Measurements from ENCODE around the gene AJM1. TPM values are rescaled to one million over a fixed set of nuclear protein-coding genes. Genes with fewer than 3 reads are reported as not detected.
A peak's percentile ranks its signal among the peaks of the same experiment; 100 is the strongest.
"Not testable (repeated sequence)": the region's sequence is repeated elsewhere in the genome, so short reads cannot be mapped to it uniquely, and the experiment has no call there.

AJM1 gene
- total RNA-seq, 2 donors from 2014 or later = 3.6 to 10.1 TPM

DNA sequence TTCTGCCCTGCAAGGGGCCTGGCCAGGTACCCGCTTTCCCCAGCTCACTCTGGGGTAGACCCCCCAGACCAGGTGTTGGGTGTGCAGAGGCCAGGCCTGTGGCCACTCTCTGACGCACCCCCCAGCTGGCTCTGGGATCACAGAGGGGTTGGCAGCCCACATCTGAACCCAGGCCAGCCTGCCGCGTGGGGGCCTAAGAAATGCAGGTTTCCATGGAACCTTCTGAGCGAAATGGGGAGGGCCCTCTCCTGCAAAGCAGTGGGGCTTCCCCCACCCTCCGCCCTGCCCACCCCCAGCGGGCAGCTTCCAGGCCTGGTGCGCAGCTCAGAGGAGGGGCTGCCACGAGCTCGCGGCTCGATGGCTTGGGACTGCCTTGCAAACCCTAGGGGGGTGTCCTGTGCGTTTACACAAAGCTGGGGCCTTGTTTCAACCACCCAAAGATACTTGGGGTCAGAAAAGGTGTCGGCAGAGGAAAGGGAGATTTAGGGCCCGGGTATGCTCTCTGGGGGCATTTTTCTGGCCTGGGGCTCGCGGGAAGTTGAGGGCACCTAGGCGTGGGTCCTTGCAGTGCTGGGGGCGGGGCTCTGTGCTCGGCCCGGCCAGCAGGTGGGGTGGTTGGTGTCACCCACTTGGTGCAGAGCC, 1.0 kb downstream of the AJM1 start:
- H3K27ac ChIP-seq; DNase-seq (ENCODE audit: low spot score); H3K36me3 ChIP-seq; H3K27me3 ChIP-seq (replicated peaks; ENCODE audit: insufficient read depth); H3K9me3 ChIP-seq; H3K4me3 ChIP-seq: not testable (repeated sequence)
- intact Hi-C loops (cut with DNase I) = loop anchor here (5.0 to 10.0 kb wide), 2 partner anchors 118 to 194 kb away; no protein-coding TSS in a partner anchor
- WGBS = 14% methylated on average over 19 of the region's 21 CpGs
- peaks cover 13% of the 10 kb centered on the region for H3K4me1 ChIP-seq (replicated peaks)

DNA sequence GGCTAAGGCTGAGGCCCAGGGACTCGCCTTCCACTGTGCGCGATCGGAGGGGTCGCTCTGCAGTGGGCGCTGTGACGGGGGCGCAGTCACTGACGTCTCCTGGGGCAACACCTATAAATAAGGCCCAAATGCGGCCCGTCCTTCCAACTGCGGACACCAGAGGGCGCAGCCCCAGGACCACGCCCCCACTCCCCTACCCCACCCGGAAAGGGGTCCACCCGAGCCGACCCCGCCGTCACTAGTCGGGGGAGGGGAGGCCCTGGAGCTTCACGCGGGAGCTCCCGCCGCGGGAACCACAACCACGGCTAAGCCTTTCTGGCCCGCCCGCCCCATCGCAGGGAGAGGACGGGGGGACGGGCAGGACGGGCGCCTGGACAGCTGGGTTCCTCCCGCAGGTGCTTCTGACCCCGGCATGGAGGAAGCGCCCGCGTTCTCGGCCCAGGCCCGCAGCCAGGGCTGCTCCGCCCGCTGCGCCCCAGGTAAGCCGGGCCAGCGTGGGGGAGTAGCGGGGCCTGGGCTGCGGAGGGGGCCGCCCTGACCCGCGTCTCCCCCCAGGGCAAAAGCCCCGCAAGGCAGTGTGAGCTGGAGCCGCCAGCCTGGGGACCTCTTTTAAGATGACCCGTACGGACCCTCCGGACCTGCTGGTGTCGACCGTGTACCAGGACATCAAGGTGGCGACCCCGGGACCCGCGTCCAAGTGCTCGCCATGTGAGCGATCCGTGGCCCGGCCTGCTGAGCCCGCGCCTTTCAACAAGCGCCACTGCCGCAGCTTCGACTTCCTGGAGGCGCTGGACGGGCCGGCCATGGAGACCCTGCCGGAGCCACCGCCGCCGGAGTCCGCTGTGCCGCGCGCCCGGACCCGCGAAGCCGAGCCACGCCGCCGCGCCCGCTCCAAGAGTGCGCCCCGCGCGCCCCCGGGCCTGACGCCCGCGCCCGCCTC, 1.8 kb downstream of the AJM1 start:
- not testable (repeated sequence) for H3K27me3 ChIP-seq (replicated peaks; ENCODE audit: insufficient read depth); H3K4me3 ChIP-seq; H3K9me3 ChIP-seq; H3K27ac ChIP-seq; H3K36me3 ChIP-seq; DNase-seq (ENCODE audit: low spot score)
- intact Hi-C loops (cut with DNase I) = loop anchor here (5.0 to 10.0 kb wide), 2 partner anchors 119 to 193 kb away; no protein-coding TSS in a partner anchor
- TF ChIP-seq, protein P1, sequence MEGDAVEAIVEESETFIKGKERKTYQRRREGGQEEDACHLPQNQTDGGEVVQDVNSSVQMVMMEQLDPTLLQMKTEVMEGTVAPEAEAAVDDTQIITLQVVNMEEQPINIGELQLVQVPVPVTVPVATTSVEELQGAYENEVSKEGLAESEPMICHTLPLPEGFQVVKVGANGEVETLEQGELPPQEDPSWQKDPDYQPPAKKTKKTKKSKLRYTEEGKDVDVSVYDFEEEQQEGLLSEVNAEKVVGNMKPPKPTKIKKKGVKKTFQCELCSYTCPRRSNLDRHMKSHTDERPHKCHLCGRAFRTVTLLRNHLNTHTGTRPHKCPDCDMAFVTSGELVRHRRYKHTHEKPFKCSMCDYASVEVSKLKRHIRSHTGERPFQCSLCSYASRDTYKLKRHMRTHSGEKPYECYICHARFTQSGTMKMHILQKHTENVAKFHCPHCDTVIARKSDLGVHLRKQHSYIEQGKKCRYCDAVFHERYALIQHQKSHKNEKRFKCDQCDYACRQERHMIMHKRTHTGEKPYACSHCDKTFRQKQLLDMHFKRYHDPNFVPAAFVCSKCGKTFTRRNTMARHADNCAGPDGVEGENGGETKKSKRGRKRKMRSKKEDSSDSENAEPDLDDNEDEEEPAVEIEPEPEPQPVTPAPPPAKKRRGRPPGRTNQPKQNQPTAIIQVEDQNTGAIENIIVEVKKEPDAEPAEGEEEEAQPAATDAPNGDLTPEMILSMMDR (IDR thresholded peaks at IDR 0.05) = peak; percentile 48 to 78 (median 63)
- WGBS = 2% methylated on average over 72 of the region's 99 CpGs
- H3K4me1 ChIP-seq (replicated peaks) = peaks cover 13% of the 10 kb centered on the region

DNA sequence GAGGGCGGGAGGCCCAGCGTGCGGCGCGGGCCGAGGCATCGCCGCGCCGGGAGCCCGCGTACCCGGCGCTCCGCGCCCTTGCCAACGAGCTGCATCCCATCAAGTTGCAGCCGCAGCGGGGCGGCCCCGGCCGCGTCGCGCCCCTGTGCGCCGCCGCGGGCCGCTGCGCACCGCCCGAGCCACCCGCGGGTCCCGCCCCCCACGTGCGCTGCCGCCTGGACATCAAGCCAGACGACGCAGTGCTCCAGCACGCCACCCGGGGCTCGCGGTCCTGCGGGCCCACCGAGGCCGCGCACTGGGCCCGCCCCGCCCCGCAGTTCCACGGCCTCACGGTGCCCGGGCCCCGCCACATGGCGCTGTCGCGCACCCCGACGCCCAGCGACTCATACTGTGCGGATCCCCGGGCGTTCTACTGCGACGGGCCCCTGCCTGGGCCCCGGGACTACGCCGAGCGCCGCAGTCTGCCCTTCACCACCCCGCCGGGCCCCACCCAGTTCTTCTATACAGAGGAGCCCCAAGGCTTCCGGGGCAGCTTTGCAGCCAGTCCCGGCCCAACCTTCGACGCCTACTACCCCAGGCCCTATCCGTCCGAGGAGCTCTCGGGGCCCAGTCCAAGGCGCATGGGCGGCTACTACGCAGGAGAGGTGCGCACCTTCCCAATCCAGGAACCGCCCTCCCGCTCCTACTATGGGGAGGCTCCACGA, 2.6 kb downstream of the AJM1 start:
- Histone ChIP-seq H3K4me1 (replicated peaks) (peaks cover 13% of the 10 kb centered on the region), H3K27ac (no peak overlapping the region), H3K27me3 (replicated peaks; ENCODE audit: insufficient read depth) (no peaks in the 10 kb centered on the region), H3K9me3 (no peaks in the 10 kb centered on the region), H3K4me3 (no peak overlapping the region), H3K36me3 (no peaks in the 10 kb centered on the region)
- DNase-seq (ENCODE audit: low spot score) = no peak
- TF ChIP-seq POLR2A (IDR thresholded peaks at IDR 0.05) (no peak), POLR2AphosphoS5 (IDR thresholded peaks at IDR 0.05) (no peak)
- TF ChIP-seq, protein P1 (IDR thresholded peaks at IDR 0.05) = no peak
- intact Hi-C loops (cut with DNase I) = loop anchor here (5.0 to 10.0 kb wide), 3 partner anchors 53 to 192 kb away; partner anchors contain the start of gene TMEM141
- 31% methylated on average over 58 of the region's 88 CpGs for WGBS

DNA sequence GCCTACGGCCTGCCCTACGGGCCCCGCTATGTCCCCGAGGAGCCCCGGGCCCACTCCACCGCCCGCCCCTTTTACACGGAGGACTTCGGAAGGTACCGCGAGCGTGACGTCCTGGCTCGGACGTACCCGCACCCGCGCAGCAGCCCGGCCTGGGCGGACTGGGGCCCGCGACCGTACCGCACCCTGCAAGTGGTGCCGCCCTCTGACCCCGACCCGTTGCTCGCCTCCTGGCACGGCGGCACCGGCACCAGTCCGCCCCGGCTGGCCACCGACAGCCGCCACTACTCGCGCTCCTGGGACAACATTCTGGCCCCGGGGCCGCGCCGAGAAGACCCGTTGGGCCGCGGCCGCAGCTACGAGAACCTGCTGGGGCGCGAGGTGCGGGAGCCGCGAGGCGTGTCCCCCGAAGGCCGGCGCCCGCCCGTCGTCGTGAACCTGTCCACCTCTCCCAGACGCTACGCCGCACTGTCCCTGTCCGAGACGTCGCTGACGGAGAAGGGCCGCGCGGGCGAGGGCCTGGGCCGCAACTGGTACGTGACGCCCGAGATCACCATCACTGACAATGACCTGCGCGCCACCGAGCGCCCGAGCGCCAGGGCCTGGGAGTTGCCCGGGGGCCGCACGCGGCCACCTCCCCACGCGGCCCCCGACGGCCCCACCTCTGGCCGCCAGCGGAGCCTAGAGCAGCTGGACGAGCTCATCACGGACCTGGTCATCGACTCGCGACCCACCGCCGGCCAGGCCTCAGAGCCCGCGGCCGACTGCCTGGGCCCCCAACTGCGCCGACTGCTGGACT, 3.4 kb downstream of the AJM1 start:
- Histone ChIP-seq H3K36me3 (no peaks in the 10 kb centered on the region), H3K27me3 (replicated peaks; ENCODE audit: insufficient read depth) (no peaks in the 10 kb centered on the region), H3K4me3 (no peak overlapping the region), H3K27ac (no peak overlapping the region), H3K9me3 (no peaks in the 10 kb centered on the region), H3K4me1 (replicated peaks) (peaks cover 13% of the 10 kb centered on the region)
- 39% methylated on average over 77 of the region's 102 CpGs for WGBS
- intact Hi-C loops (cut with DNase I) = loop anchor here (5.0 to 10.0 kb wide), 2 partner anchors 53 to 121 kb away; partner anchors contain the start of gene TMEM141
- no peak for TF ChIP-seq POLR2AphosphoS5 (IDR thresholded peaks at IDR 0.05)
- TF ChIP-seq, protein P1 (IDR thresholded peaks at IDR 0.05) = no peak
- no peak for TF ChIP-seq POLR2A (IDR thresholded peaks at IDR 0.05)
- no peak for DNase-seq (ENCODE audit: low spot score)

Measured in prostate gland (tissue), 2 donors.